GM21723 (cell line): ENCODE data around the gene SMCO4.

Experiments used
- ATAC-seq: cut with Tn5 transposase; IDR thresholded peaks from one replicate; pipeline ENCODE4 v1.9.1; 2021; ENCODE audit warnings: mild to moderate bottlenecking, moderate library complexity; ENCODE audit not compliant: unreplicated experiment

The SMCO4 gene

GRCh38 chr11:93563857-93564256 lies 20.7 kb upstream of the SMCO4 start:
- no peak for ATAC-seq

GRCh38 chr11:93560199-93560932 lies 17.2 kb upstream of the SMCO4 start:
- ATAC-seq: no peak

GRCh38 chr11:93559681-93560080 lies 16.5 kb upstream of the SMCO4 start:
- ATAC-seq: no peak

GRCh38 chr11:93552874-93553273 lies 9.7 kb upstream of the SMCO4 start:
- ATAC-seq: no peak

GRCh38 chr11:93549976-93550375 lies 6.8 kb upstream of the SMCO4 start:
- no peak for ATAC-seq

GRCh38 chr11:93548679-93549319 lies 5.6 kb upstream of the SMCO4 start:
- ATAC-seq: no peak

GRCh38 chr11:93547773-93548172 lies 4.6 kb upstream of the SMCO4 start:
- no peak for ATAC-seq

GRCh38 chr11:93547028-93547427 lies 3.8 kb upstream of the SMCO4 start:
- ATAC-seq: no peak

- ATAC-seq: no peak
Measured at GRCh38 chr11:93545566-93545965, 2.4 kb upstream of the SMCO4 start.

GRCh38 chr11:93542811-93543229 lies 371 bp downstream of the SMCO4 start:
- ATAC-seq: peak; percentile 50

GRCh38 chr11:93541884-93542810 lies 1.0 kb downstream of the SMCO4 start:
- ATAC-seq: peak; percentile 62

- ATAC-seq: no peak
Measured at GRCh38 chr11:93540896-93541553, 2.2 kb downstream of the SMCO4 start.

- ATAC-seq: no peak
Measured at GRCh38 chr11:93540337-93540736, 2.9 kb downstream of the SMCO4 start.

GRCh38 chr11:93537767-93538261 lies 5.4 kb downstream of the SMCO4 start:
- no peak for ATAC-seq

GRCh38 chr11:93537049-93537448 lies 6.1 kb downstream of the SMCO4 start:
- no peak for ATAC-seq

- ATAC-seq: peak; percentile 16
Measured at GRCh38 chr11:93536101-93536861, 6.9 kb downstream of the SMCO4 start.

GRCh38 chr11:93535578-93535977 lies 7.6 kb downstream of the SMCO4 start:
- peak; percentile 65 for ATAC-seq

GRCh38 chr11:93532806-93533205 lies 10.4 kb downstream of the SMCO4 start:
- no peak for ATAC-seq

- ATAC-seq: no peak
Measured at GRCh38 chr11:93532281-93532789, 10.9 kb downstream of the SMCO4 start.

GRCh38 chr11:93530468-93530826 lies 12.7 kb downstream of the SMCO4 start:
- ATAC-seq: no peak
